ENCODE results near the gene ICAM3.
A peak's percentile ranks its signal among the peaks of the same experiment; 100 is the strongest.
"Not testable (repeated sequence)": the region's sequence is repeated elsewhere in the genome, so short reads cannot be mapped to it uniquely, and the experiment has no call there.

ICAM3 gene

GRCh38 chr19:10346509-10346908, 7.1 kb upstream of the ICAM3 start:
- Histone ChIP-seq H3K9ac (ENCODE audit: low read length in 2 of 2) (no peak overlapping the region), H3K27ac (ENCODE audit: low read length) (no peak overlapping the region), H3K9me3 (ENCODE audit: control insufficient read depth in 2 of 2, low read length in 2 of 2) (no peaks in the 10 kb centered on the region), H3K4me1 (ENCODE audit: control insufficient read depth, insufficient read depth, low read length) (no peaks in the 10 kb centered on the region), H3K27me3 (ENCODE audit: control insufficient read depth in 1 of 2, insufficient read depth in 2 of 2, low read length in 2 of 2) (no peaks in the 10 kb centered on the region), H3K36me3 (ENCODE audit: control insufficient read depth in 2 of 2, insufficient read depth in 2 of 2, low read length in 2 of 2) (peaks cover 7 to 12% of the 10 kb centered on the region in 2 donors), H3K4me3 (ENCODE audit: low read length in 2 of 2) (no peak overlapping the region)

GRCh38 chr19:10344780-10345179, 5.4 kb upstream of the ICAM3 start:
- no peaks in the 10 kb centered on the region for H3K27me3 ChIP-seq (ENCODE audit: control insufficient read depth in 1 of 2, insufficient read depth in 2 of 2, low read length in 2 of 2)
- no peak overlapping the region for H3K27ac ChIP-seq (ENCODE audit: low read length)
- peaks cover 0 to under 1% of the 10 kb centered on the region in 2 donors for H3K36me3 ChIP-seq (ENCODE audit: control insufficient read depth in 2 of 2, insufficient read depth in 2 of 2, low read length in 2 of 2)
- H3K4me1 ChIP-seq (ENCODE audit: control insufficient read depth, insufficient read depth, low read length), result no peaks in the 10 kb centered on the region
- H3K9me3 ChIP-seq (ENCODE audit: control insufficient read depth in 2 of 2, low read length in 2 of 2), result no peaks in the 10 kb centered on the region
- no peak overlapping the region for H3K4me3 ChIP-seq (ENCODE audit: low read length in 2 of 2)
- H3K9ac ChIP-seq (ENCODE audit: low read length in 2 of 2), result no peak overlapping the region

- Histone ChIP-seq H3K27me3 (ENCODE audit: control insufficient read depth in 1 of 2, insufficient read depth in 2 of 2, low read length in 2 of 2) (no peaks in the 10 kb centered on the region), H3K9me3 (ENCODE audit: control insufficient read depth in 2 of 2, low read length in 2 of 2) (no peaks in the 10 kb centered on the region), H3K4me1 (ENCODE audit: control insufficient read depth, insufficient read depth, low read length) (no peaks in the 10 kb centered on the region), H3K36me3 (ENCODE audit: control insufficient read depth in 2 of 2, insufficient read depth in 2 of 2, low read length in 2 of 2) (no peaks in the 10 kb centered on the region), H3K9ac (ENCODE audit: low read length in 2 of 2) (no peak overlapping the region), H3K27ac (ENCODE audit: low read length) (no peak overlapping the region), H3K4me3 (ENCODE audit: low read length in 2 of 2) (no peak overlapping the region)
Measured at GRCh38 chr19:10343495-10343894, 4.1 kb upstream of the ICAM3 start.

GRCh38 chr19:10339977-10340376, 553 bp upstream of the ICAM3 start:
- H3K36me3 ChIP-seq (ENCODE audit: control insufficient read depth in 2 of 2, insufficient read depth in 2 of 2, low read length in 2 of 2), result no peaks in the 10 kb centered on the region
- no peak overlapping the region for H3K4me3 ChIP-seq (ENCODE audit: low read length in 2 of 2)
- H3K9ac ChIP-seq (ENCODE audit: low read length in 2 of 2), result no peak overlapping the region
- peaks cover 3% of the 10 kb centered on the region for H3K4me1 ChIP-seq (ENCODE audit: control insufficient read depth, insufficient read depth, low read length)
- no peak overlapping the region for H3K27ac ChIP-seq (ENCODE audit: low read length)
- no peaks in the 10 kb centered on the region for H3K9me3 ChIP-seq (ENCODE audit: control insufficient read depth in 2 of 2, low read length in 2 of 2)
- H3K27me3 ChIP-seq (ENCODE audit: control insufficient read depth in 1 of 2, insufficient read depth in 2 of 2, low read length in 2 of 2), result no peaks in the 10 kb centered on the region

- H3K9ac ChIP-seq (ENCODE audit: low read length in 2 of 2), result no peak overlapping the region
- no peak overlapping the region for H3K4me3 ChIP-seq (ENCODE audit: low read length in 2 of 2)
- H3K9me3 ChIP-seq (ENCODE audit: control insufficient read depth in 2 of 2, low read length in 2 of 2), result no peaks in the 10 kb centered on the region
- no peaks in the 10 kb centered on the region for H3K36me3 ChIP-seq (ENCODE audit: control insufficient read depth in 2 of 2, insufficient read depth in 2 of 2, low read length in 2 of 2)
- H3K27me3 ChIP-seq (ENCODE audit: control insufficient read depth in 1 of 2, insufficient read depth in 2 of 2, low read length in 2 of 2), result no peaks in the 10 kb centered on the region
- no peak overlapping the region for H3K27ac ChIP-seq (ENCODE audit: low read length)
- peaks cover 13% of the 10 kb centered on the region for H3K4me1 ChIP-seq (ENCODE audit: control insufficient read depth, insufficient read depth, low read length)
Measured at GRCh38 chr19:10338940-10339339, 484 bp downstream of the ICAM3 start.

- H3K4me1 ChIP-seq (ENCODE audit: control insufficient read depth, insufficient read depth, low read length), result peaks cover 29% of the 10 kb centered on the region
- not testable (repeated sequence) for H3K27ac ChIP-seq (ENCODE audit: low read length); H3K27me3 ChIP-seq (ENCODE audit: control insufficient read depth in 1 of 2, insufficient read depth in 2 of 2, low read length in 2 of 2); H3K9me3 ChIP-seq (ENCODE audit: control insufficient read depth in 2 of 2, low read length in 2 of 2); H3K36me3 ChIP-seq (ENCODE audit: control insufficient read depth in 2 of 2, insufficient read depth in 2 of 2, low read length in 2 of 2); H3K4me3 ChIP-seq (ENCODE audit: low read length in 2 of 2); H3K9ac ChIP-seq (ENCODE audit: low read length in 2 of 2)
Measured at GRCh38 chr19:10336725-10337124, 2.7 kb downstream of the ICAM3 start.

GRCh38 chr19:10335352-10335985, 4.0 kb downstream of the ICAM3 start:
- Histone ChIP-seq H3K9me3 (ENCODE audit: control insufficient read depth in 2 of 2, low read length in 2 of 2) (no peaks in the 10 kb centered on the region), H3K4me3 (ENCODE audit: low read length in 2 of 2) (peak overlapping the region in 1 of 2 donors; percentile 91), H3K36me3 (ENCODE audit: control insufficient read depth in 2 of 2, insufficient read depth in 2 of 2, low read length in 2 of 2) (peaks cover 0 to under 1% of the 10 kb centered on the region in 2 donors), H3K27ac (ENCODE audit: low read length) (no peak overlapping the region), H3K9ac (ENCODE audit: low read length in 2 of 2) (no peak overlapping the region), H3K4me1 (ENCODE audit: control insufficient read depth, insufficient read depth, low read length) (peaks cover 31% of the 10 kb centered on the region), H3K27me3 (ENCODE audit: control insufficient read depth in 1 of 2, insufficient read depth in 2 of 2, low read length in 2 of 2) (no peaks in the 10 kb centered on the region)

- H3K4me1 ChIP-seq (ENCODE audit: control insufficient read depth, insufficient read depth, low read length), result peaks cover 31% of the 10 kb centered on the region
- no peaks in the 10 kb centered on the region for H3K9me3 ChIP-seq (ENCODE audit: control insufficient read depth in 2 of 2, low read length in 2 of 2)
- H3K27ac ChIP-seq (ENCODE audit: low read length), result no peak overlapping the region
- peak overlapping the region; percentile 89 to 91 for H3K4me3 ChIP-seq (ENCODE audit: low read length in 2 of 2)
- H3K36me3 ChIP-seq (ENCODE audit: control insufficient read depth in 2 of 2, insufficient read depth in 2 of 2, low read length in 2 of 2), result peaks cover 4 to 6% of the 10 kb centered on the region in 2 donors
- H3K9ac ChIP-seq (ENCODE audit: low read length in 2 of 2), result peak overlapping the region; percentile 50 to 55
- no peaks in the 10 kb centered on the region for H3K27me3 ChIP-seq (ENCODE audit: control insufficient read depth in 1 of 2, insufficient read depth in 2 of 2, low read length in 2 of 2)
Measured at GRCh38 chr19:10334588-10335351, 4.7 kb downstream of the ICAM3 start.

- Histone ChIP-seq H3K27ac (ENCODE audit: low read length) (peak overlapping the region; percentile 82), H3K27me3 (ENCODE audit: control insufficient read depth in 1 of 2, insufficient read depth in 2 of 2, low read length in 2 of 2) (no peaks in the 10 kb centered on the region), H3K36me3 (ENCODE audit: control insufficient read depth in 2 of 2, insufficient read depth in 2 of 2, low read length in 2 of 2) (peaks cover 12% of the 10 kb centered on the region in 2 donors), H3K9me3 (ENCODE audit: control insufficient read depth in 2 of 2, low read length in 2 of 2) (no peaks in the 10 kb centered on the region), H3K4me1 (ENCODE audit: control insufficient read depth, insufficient read depth, low read length) (peaks cover 31% of the 10 kb centered on the region), H3K9ac (ENCODE audit: low read length in 2 of 2) (peak overlapping the region; percentile 54 to 55), H3K4me3 (ENCODE audit: low read length in 2 of 2) (peak overlapping the region; percentile 89 to 91)
Measured at GRCh38 chr19:10333758-10334587, 5.5 kb downstream of the ICAM3 start.

- Histone ChIP-seq H3K27me3 (ENCODE audit: control insufficient read depth in 1 of 2, insufficient read depth in 2 of 2, low read length in 2 of 2) (no peaks in the 10 kb centered on the region), H3K27ac (ENCODE audit: low read length) (peak within 1 kb of the TSS; percentile 82), H3K9ac (ENCODE audit: low read length in 2 of 2) (peak within 1 kb of the TSS; percentile 54 to 75), H3K4me1 (ENCODE audit: control insufficient read depth, insufficient read depth, low read length) (peaks cover 31% of the 10 kb centered on the region), H3K36me3 (ENCODE audit: control insufficient read depth in 2 of 2, insufficient read depth in 2 of 2, low read length in 2 of 2) (peaks cover 19 to 20% of the 10 kb centered on the region in 2 donors), H3K4me3 (ENCODE audit: low read length in 2 of 2) (peak within 1 kb of the TSS; percentile 89 to 91), H3K9me3 (ENCODE audit: control insufficient read depth in 2 of 2, low read length in 2 of 2) (no peaks in the 10 kb centered on the region)
Measured at GRCh38 chr19:10332965-10333757, 6.3 kb downstream of the ICAM3 start, which contains the start of gene RAVER1. TSS of gene RAVER1 (minus strand) at chr19:10333529. CDS start at chr19:10333507, 22 bp downstream.

Data from stomach smooth muscle (tissue), 2 donors.